Testis (tissue), 3 donors: ENCODE measurements around the gene EWSR1. TPM values are rescaled to one million over a fixed set of nuclear protein-coding genes. Genes with fewer than 3 reads are reported as not detected.

Experiments used
- DNase-seq: peaks from one replicate; pipeline ENCODE4 v3.0.0-alpha.2; 2019
- H3K27ac ChIP-seq, 2 donors: fragments of 200-600 bp; sonication (generic); one replicate each; pipeline ENCODE4 v1.5.1; 2019
- H3K27me3 ChIP-seq: fragments of 200-600 bp; sonication (generic); one replicate; pipeline ENCODE4 v1.5.1; 2019
- H3K36me3 ChIP-seq: fragments of 200-600 bp; sonication (generic); one replicate; pipeline ENCODE4 v1.5.1; 2017; ENCODE audit warnings: low read depth; ENCODE audit errors: missing control alignments
- H3K4me1 ChIP-seq: fragments of 200-600 bp; sonication (generic); one replicate; pipeline ENCODE4 v1.5.1; 2019
- H3K4me3 ChIP-seq, 2 donors: fragments of 200-600 bp; sonication (generic); one replicate each; pipeline ENCODE4 v1.5.1; 2017 to 2019
- H3K9me3 ChIP-seq: fragments of 200-600 bp; sonication (generic); one replicate; pipeline ENCODE4 v1.5.1; 2017
- POLR2A ChIP-seq: fragments of 450-650 bp; IDR thresholded peaks from one replicate; pipeline ENCODE4 v1.6.1; 2017; ENCODE audit warnings: antibody characterized with exemption, mild to moderate bottlenecking, moderate library complexity
- WGBS, 2 donors: methylation state at CpG; one replicate each; pipeline ENCODE4 v1.1.5; 2018; 5-methylcytosine and 5-hydroxymethylcytosine counted together
- intact Hi-C: fragments of 100-400 bp; cut with DNase I; formaldehyde crosslinking; loops from one replicate; pipeline ENCODE4 v1.15.1; 2023; ENCODE audit warnings: low total_unique reads
- polyA plus RNA-seq: library from polyadenylated mRNA; stranded (reverse); fragments of 350-450 nt; fragmentation: Illumina TruSeq; extraction: RNeasy Lipid Tissue Mini Kit (QIAGEN cat#74804); gene quantifications from one replicate; pipeline ENCODE4 v1.2.3, GENCODE V29; 2014; ENCODE audit warnings: low read depth, low replicate concordance; ENCODE audit not compliant: insufficient read depth
- total RNA-seq, 2 donors: library from RNA; depleted of rRNA; stranded (reverse); fragments of >200 nt; gene quantifications; one replicate each; pipeline ENCODE4 v1.2.3, GENCODE V29; 2016
- TF ChIP-seq, protein P1 (sequence below), 3 experiments: fragments of 450-650 bp in 2 of 3; fragments of 200-600 bp in 1 of 3; sonication (generic) in 1 of 3; IDR thresholded peaks; one replicate each; pipeline ENCODE4 v1.5.1; 2016 to 2019; ENCODE audit warnings: antibody characterized with exemption in 3 of 3, mild to moderate bottlenecking in 2 of 3, moderate library complexity in 1 of 3

Gene EWSR1
- total and polyA plus RNA-seq, 3 donors from 2014 or later: 286 to 451 (median 336) TPM

DNA sequence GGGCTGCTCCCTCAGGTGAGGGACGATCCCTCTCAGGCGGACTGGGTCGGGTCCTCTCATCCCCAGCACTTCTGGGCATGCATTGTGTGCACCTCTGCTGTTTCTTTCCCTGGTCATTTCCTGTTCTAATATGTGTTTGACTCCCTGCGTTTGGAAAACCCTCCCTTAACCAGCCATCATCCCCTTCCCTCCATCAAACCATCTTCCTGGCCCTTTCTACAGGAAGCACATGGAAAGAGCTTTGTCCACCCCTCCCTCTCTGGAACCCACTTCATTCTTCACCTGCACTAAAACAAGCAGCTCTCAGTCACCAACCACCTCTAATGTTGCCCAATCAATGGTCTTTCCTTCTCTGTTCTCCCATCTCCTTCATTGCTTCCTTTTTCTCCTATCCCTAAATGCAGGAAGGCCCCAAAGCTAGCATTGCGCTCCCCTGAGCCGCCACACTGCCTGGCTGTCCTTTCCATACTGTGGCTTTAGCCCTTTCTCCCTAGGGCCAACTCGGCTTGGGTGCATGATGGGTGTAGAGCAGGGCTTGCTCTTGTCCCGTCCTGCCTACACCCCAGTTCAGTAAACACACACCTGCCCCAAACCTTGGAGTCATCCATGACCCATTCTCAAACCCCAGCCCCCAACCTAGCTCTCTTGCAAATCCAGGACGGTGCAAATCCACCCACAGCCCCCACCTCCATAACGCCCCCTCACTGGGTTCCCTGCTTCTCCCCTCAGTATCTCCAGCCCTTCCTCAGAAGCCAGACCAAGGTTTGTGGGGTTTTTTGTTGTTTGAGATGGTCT is 32.9 kb downstream of the EWSR1 start:
- DNase-seq: no peak
- no peak overlapping the region for H3K27ac ChIP-seq

DNA sequence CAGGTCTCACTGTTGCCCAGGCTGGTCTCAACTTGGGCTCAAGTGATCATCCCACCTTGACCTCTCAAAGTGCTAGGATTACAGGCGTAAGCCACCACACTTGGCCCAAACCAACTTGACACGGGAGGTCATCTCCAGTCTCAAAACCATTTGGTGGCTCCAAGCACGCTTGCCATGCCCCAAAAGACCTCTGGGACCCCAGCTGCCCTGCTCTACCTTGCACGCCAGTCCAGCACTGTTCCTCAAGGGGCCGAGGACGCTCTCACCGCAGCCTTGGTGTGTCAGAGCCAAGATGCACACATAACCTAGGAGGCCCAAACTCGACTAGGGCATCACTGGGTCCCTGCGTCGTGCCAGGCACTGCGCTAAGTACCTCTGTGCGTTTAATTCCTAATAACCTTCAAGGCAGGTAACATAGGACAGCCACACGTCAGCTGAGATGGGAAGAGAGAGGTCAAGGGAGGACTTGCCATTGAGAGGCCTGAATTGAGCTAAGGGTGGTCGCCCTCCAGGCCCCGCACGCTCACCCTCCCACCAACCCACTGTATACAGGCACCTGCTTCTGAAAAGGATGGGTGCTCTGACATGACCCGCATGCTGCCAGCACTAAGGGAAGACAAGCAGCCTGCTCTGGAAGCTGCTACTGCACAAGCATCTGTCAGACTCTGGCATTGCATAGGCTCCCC is 33.8 kb downstream of the EWSR1 start:
- Histone ChIP-seq H3K27ac (no peak overlapping the region), H3K27me3 (no peaks in the 10 kb centered on the region), H3K36me3 (no peaks in the 10 kb centered on the region), H3K9me3 (no peaks in the 10 kb centered on the region), H3K4me3 (no peak overlapping the region), H3K4me1 (peaks cover 10% of the 10 kb centered on the region)
- no peak for DNase-seq
- 84 to 90% methylated on average over 10 to 17 of the region's 17 CpGs for WGBS, 2 donors
- TF ChIP-seq POLR2A: no peak
- TF ChIP-seq, protein P1, sequence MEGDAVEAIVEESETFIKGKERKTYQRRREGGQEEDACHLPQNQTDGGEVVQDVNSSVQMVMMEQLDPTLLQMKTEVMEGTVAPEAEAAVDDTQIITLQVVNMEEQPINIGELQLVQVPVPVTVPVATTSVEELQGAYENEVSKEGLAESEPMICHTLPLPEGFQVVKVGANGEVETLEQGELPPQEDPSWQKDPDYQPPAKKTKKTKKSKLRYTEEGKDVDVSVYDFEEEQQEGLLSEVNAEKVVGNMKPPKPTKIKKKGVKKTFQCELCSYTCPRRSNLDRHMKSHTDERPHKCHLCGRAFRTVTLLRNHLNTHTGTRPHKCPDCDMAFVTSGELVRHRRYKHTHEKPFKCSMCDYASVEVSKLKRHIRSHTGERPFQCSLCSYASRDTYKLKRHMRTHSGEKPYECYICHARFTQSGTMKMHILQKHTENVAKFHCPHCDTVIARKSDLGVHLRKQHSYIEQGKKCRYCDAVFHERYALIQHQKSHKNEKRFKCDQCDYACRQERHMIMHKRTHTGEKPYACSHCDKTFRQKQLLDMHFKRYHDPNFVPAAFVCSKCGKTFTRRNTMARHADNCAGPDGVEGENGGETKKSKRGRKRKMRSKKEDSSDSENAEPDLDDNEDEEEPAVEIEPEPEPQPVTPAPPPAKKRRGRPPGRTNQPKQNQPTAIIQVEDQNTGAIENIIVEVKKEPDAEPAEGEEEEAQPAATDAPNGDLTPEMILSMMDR (IDR thresholded peaks at IDR 0.05): no peak
- intact Hi-C loops: no loop called here

More for the DNA sequence above, 32.9 kb downstream of the EWSR1 start:
- Histone ChIP-seq H3K4me1 (peaks cover 7% of the 10 kb centered on the region), H3K4me3 (no peak overlapping the region), H3K9me3 (no peaks in the 10 kb centered on the region), H3K27me3 (no peaks in the 10 kb centered on the region), H3K36me3 (no peaks in the 10 kb centered on the region)
- WGBS, 2 donors: 76 to 78% methylated on average over 10 of the region's 10 CpGs
- TF ChIP-seq, protein P1 (IDR thresholded peaks at IDR 0.05): no peak
- no peak for TF ChIP-seq POLR2A
- intact Hi-C loops: no loop called here

DNA sequence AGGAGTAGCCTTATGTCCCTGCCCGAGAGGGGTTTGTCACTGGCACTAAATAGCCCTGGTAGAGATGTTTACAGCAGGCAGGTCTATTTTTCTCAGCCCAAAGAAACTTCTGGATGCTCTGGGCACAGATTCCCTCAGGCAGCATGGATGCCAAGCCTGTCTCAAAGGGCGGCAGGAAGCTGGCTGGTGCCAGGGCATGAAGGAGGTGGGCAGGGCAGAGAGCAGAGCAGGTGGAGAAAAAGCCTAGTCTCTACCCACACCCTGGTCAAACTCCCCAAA is 34.3 kb downstream of the EWSR1 start:
- DNase-seq: no peak
- WGBS, 2 donors: 80 to 82% methylated on average over 2 of the region's 2 CpGs
- no peak overlapping the region for H3K4me3 ChIP-seq
- no peaks in the 10 kb centered on the region for H3K9me3 ChIP-seq
- intact Hi-C loops: no loop called here
- no peaks in the 10 kb centered on the region for H3K27me3 ChIP-seq
- no peak for TF ChIP-seq POLR2A
- TF ChIP-seq, protein P1 (IDR thresholded peaks at IDR 0.05): no peak
- H3K4me1 ChIP-seq: peaks cover 10% of the 10 kb centered on the region
- H3K27ac ChIP-seq: no peak overlapping the region
- H3K36me3 ChIP-seq: no peaks in the 10 kb centered on the region

DNA sequence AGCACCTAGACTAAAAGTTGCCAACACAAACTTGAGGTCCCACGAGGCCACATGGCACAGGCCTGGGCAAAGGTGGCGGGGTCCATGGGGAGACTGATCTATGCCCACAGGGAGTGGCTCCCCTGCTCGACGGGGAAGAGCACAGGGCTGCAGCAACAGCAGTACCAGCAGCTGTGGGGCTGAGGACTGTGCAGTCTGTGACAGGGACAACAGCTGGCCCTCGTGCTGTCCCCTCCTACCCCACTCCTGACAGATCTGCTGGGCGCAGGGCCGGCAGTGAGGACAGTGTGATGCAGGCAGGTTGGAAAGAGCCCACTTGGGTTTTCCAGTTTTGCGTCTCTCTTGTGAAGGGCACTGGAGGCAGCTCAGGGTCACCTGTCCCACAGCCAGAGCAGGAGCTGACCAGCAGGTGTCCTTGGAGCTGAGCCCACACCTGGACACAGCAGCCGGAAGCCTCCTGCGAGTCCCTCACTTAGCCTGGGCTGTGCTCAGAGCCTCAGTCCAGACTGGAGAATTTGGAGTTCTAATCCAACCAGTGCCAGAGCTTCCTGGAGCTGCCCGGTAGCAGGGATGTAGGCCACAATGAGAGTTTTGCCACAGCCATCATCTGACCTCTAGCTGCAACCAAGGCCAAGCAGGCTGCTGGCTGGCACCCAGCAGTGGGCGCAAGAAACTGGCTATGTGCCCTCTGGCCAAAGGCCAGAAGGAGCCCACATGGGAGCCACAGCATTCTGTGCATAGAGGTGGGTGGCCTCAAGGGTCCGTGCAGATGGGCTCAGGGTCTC is 34.8 kb downstream of the EWSR1 start:
- 43 to 54% methylated on average over 9 to 13 of the region's 13 CpGs for WGBS, 2 donors
- no peaks in the 10 kb centered on the region for H3K9me3 ChIP-seq
- peaks cover 16% of the 10 kb centered on the region for H3K4me1 ChIP-seq
- intact Hi-C loops: no loop called here
- no peaks in the 10 kb centered on the region for H3K27me3 ChIP-seq
- H3K4me3 ChIP-seq: no peak overlapping the region
- no peaks in the 10 kb centered on the region for H3K36me3 ChIP-seq
- no peak for TF ChIP-seq POLR2A
- TF ChIP-seq, protein P1 (IDR thresholded peaks at IDR 0.05): no peak
- peak; percentile 49 for DNase-seq
- H3K27ac ChIP-seq: no peak overlapping the region
